SU-DHL-6 (cell line): Measurements from ENCODE around the gene SYPL1.

Experiments
- H2AFZ ChIP-seq: fragments of 200-600 bp; sonication (generic); 2 replicates; pipeline ENCODE4 v1.6.1; 2014; ENCODE audit warnings: low read depth, mild to moderate bottlenecking, moderate library complexity, mixed read lengths, antibody characterized with exemption, low read length; ENCODE audit not compliant: severe bottlenecking
- H3F3A ChIP-seq: fragments of 200-600 bp; shearing (Covaris generic); 2 replicates; pipeline ENCODE4 v1.6.0; 2016; ENCODE audit warnings: antibody characterized with exemption, mild to moderate bottlenecking; ENCODE audit not compliant: insufficient read depth
- H3K27ac ChIP-seq: fragments of 200-600 bp; sonication (generic); 2 replicates; pipeline ENCODE4 v1.5.1; 2016; ENCODE audit warnings: low read depth, mild to moderate bottlenecking, low read length, moderate library complexity, mixed read lengths
- H3K27me3 ChIP-seq: fragments of 200-600 bp; sonication (generic), shearing (Covaris generic); 2 replicates; pipeline ENCODE4 v1.6.0; 2014; ENCODE audit warnings: mild to moderate bottlenecking, low read length
- H3K36me3 ChIP-seq: fragments of 200-600 bp; sonication (generic); 2 replicates; pipeline ENCODE4 v1.6.1; 2014; ENCODE audit warnings: mild to moderate bottlenecking, low read length, mixed read lengths
- H3K4me2 ChIP-seq: fragments of 300-600, 200-600 bp; shearing (Covaris generic), sonication (generic); 2 replicates; pipeline ENCODE4 v1.6.0; 2014; ENCODE audit warnings: low read length, low read depth, mild to moderate bottlenecking; ENCODE audit not compliant: poor library complexity, severe bottlenecking
- H3K4me3 ChIP-seq: fragments of 200-600 bp; sonication (generic); 2 replicates; pipeline ENCODE4 v1.5.1; 2014; ENCODE audit warnings: antibody characterized with exemption, low read length, mild to moderate bottlenecking, mixed read lengths; ENCODE audit not compliant: insufficient read depth, poor library complexity, severe bottlenecking
- H3K79me2 ChIP-seq: fragments of 200-600 bp; sonication (generic); 2 replicates; pipeline ENCODE4 v1.6.1; 2014; ENCODE audit warnings: mild to moderate bottlenecking, low read length, moderate library complexity; ENCODE audit not compliant: insufficient read depth
- H3K9ac ChIP-seq: fragments of 200-600 bp; sonication (generic); 2 replicates; pipeline ENCODE4 v1.7.0; 2014; ENCODE audit warnings: mild to moderate bottlenecking, low read length
- H3K9me2 ChIP-seq: fragments of 200-600 bp; sonication (generic); replicated peaks from 2 replicates; pipeline ENCODE4 v1.6.1; 2014; ENCODE audit warnings: low read length; ENCODE audit not compliant: insufficient read depth
- H3K9me3 ChIP-seq: fragments of 200-600 bp; sonication (generic); 2 replicates; pipeline ENCODE4 v1.6.1; 2014; ENCODE audit warnings: low read length, mixed read lengths; ENCODE audit not compliant: insufficient read depth
- H4K20me1 ChIP-seq: fragments of 200-600 bp; sonication (generic); 2 replicates; pipeline ENCODE4 v1.6.1; 2014; ENCODE audit warnings: low read depth, mild to moderate bottlenecking, antibody characterized with exemption, low read length, moderate library complexity, mixed read lengths
- CTCF ChIP-seq: fragments of 200-600 bp; sonication (generic); IDR thresholded peaks from one replicate; pipeline ENCODE4 v1.5.1; 2017; ENCODE audit warnings: antibody characterized with exemption, mild to moderate bottlenecking, low read length, moderate library complexity; ENCODE audit not compliant: insufficient read depth, poor library complexity, severe bottlenecking
- EZH2phosphoT487 ChIP-seq: fragments of 200-600 bp; sonication (generic), shearing (Covaris generic); conservative IDR thresholded peaks from 2 replicates; pipeline ENCODE4 v1.6.1; 2018; ENCODE audit warnings: mild to moderate bottlenecking, antibody characterized with exemption, low read length, moderate library complexity, mixed read lengths

SYPL1 gene

GRCh38 chr7:106065575-106066500, 46.3 kb downstream of the SYPL1 start:
- H3K9ac ChIP-seq: 0 out of 2 replicates have a peak overlapping the region, but pooled peaks have one; percentile 62
- peaks cover 85% of the 10 kb centered on the region for H3F3A ChIP-seq

GRCh38 chr7:106064771-106065574, 47.1 kb downstream of the SYPL1 start:
- Histone ChIP-seq H3F3A (peaks cover 85% of the 10 kb centered on the region), H3K9me2 (no peaks in the 10 kb centered on the region), H3K27ac (peak overlapping the region; percentile 97), H3K27me3 (no peaks in the 10 kb centered on the region), H3K9me3 (0 out of 2 replicates have a peak, but pooled peaks cover 7% of the 10 kb centered on the region), H3K4me2 (peak overlapping the region; percentile 52), H2AFZ (no peak overlapping the region), H4K20me1 (no peaks in the 10 kb centered on the region), H3K4me3 (no peak overlapping the region), H3K9ac (peak overlapping the region; percentile 62), H3K79me2 (peaks cover 11% of the 10 kb centered on the region), H3K36me3 (peaks cover 5% of the 10 kb centered on the region; the same call in 1 of the 2 replicates)
- TF ChIP-seq EZH2phosphoT487 (no peak), CTCF (no peak)

More at GRCh38 chr7:106065575-106066500, 46.3 kb downstream of the SYPL1 start:
- no peaks in the 10 kb centered on the region for H3K9me3 ChIP-seq
- H3K79me2 ChIP-seq: peaks cover 5% of the 10 kb centered on the region; the same call in 1 of the 2 replicates
- H3K36me3 ChIP-seq: no peaks in the 10 kb centered on the region; the same call in 1 of the 2 replicates
- H3K4me3 ChIP-seq: no peak overlapping the region
- no peak overlapping the region for H2AFZ ChIP-seq
- no peak overlapping the region for H3K4me2 ChIP-seq
- no peaks in the 10 kb centered on the region for H3K9me2 ChIP-seq
- H4K20me1 ChIP-seq: no peaks in the 10 kb centered on the region
- no peaks in the 10 kb centered on the region for H3K27me3 ChIP-seq
- TF ChIP-seq CTCF (no peak), EZH2phosphoT487 (no peak)
- peak overlapping the region; percentile 97 for H3K27ac ChIP-seq

- Histone ChIP-seq H2AFZ (no peak overlapping the region), H3K4me2 (peak overlapping the region; percentile 52), H3K36me3 (peaks cover 5% of the 10 kb centered on the region; the same call in 1 of the 2 replicates), H3F3A (peaks cover 82% of the 10 kb centered on the region), H3K4me3 (no peak overlapping the region), H3K9me3 (0 out of 2 replicates have a peak, but pooled peaks cover 7% of the 10 kb centered on the region), H3K27me3 (no peaks in the 10 kb centered on the region), H3K79me2 (peaks cover 18% of the 10 kb centered on the region), H3K27ac (peak overlapping the region; percentile 97), H4K20me1 (no peaks in the 10 kb centered on the region), H3K9me2 (no peaks in the 10 kb centered on the region), H3K9ac (peak overlapping the region; percentile 62)
- TF ChIP-seq CTCF (no peak), EZH2phosphoT487 (no peak)
Measured at GRCh38 chr7:106064316-106064715, 47.8 kb downstream of the SYPL1 start.
